ENCODE results near the gene ZFHX2. TPM values are rescaled to one million over a fixed set of nuclear protein-coding genes. Genes with fewer than 3 reads are reported as not detected.

ZFHX2 gene
- polyA plus RNA-seq, 1 of the 3 experiments (the other 2 are of a cell fraction): 0.77 TPM

- TF ChIP-seq IRF3 (IDR thresholded peaks at IDR 0.05; ENCODE audit: low read depth, low read length): no peak
- no peak for TF ChIP-seq GATA2 (CRISPR knock-in tag; IDR thresholded peaks at IDR 0.05)
- no peak for TF ChIP-seq RFX5 (IDR thresholded peaks at IDR 0.05; ENCODE audit: low read length)
- TF ChIP-seq POLR2AphosphoS5 (IDR thresholded peaks at IDR 0.05; ENCODE audit: low read depth, low read length): peak; percentile 24; the same call in 1 of the 2 replicates
- TF ChIP-seq TCF12 (IDR thresholded peaks at IDR 0.05): no peak; the same call in 1 of the 2 replicates
- no peak for TF ChIP-seq GABPA (IDR thresholded peaks at IDR 0.05; ENCODE audit: low read depth)
- TF ChIP-seq ZBTB33 (IDR thresholded peaks at IDR 0.05; ENCODE audit: borderline replicate concordance, low read depth): peak; percentile 65; the same call in 1 of the 2 replicates
- TF ChIP-seq MXI1 (IDR thresholded peaks at IDR 0.05; ENCODE audit: low read depth, low read length): 0 out of 2 replicates have a peak, but pooled peaks have one; percentile 3
- no peak for TF ChIP-seq YY1 (IDR thresholded peaks at IDR 0.05; ENCODE audit: low read depth)
- TF ChIP-seq SMC3 (IDR thresholded peaks at IDR 0.05; ENCODE audit: low read depth, low read length): no peak
- no peak for TF ChIP-seq RXRA (IDR thresholded peaks at IDR 0.05; ENCODE audit: borderline replicate concordance, low read depth)
Measured at GRCh38 chr14:23551266-23552028, at the start of gene ZFHX2 (continued).

GRCh38 chr14:23600806-23601205, 49.2 kb upstream of the ZFHX2 start:
- H3K4me1 ChIP-seq (ENCODE audit: control insufficient read depth in 1 of 2, insufficient read depth in 2 of 2, low read depth in 1 of 2, low read length in 1 of 2): no peaks in the 10 kb centered on the region
- H3K9me2 ChIP-seq: no peaks in the 10 kb centered on the region
- no peaks in the 10 kb centered on the region for H3K79me2 ChIP-seq (ENCODE audit: insufficient read depth)
- ChIA-PET CTCF (interaction anchor here (0.7 to 1.7 kb wide), 5 partner anchors 11 to 310 kb away, joined by 3 to 8 read pairs (median 4); no protein-coding TSS in a partner anchor), POLR2A (no interaction called here)
- no peaks in the 10 kb centered on the region for H3K27me3 ChIP-seq (ENCODE audit: insufficient read depth)
- no peaks in the 10 kb centered on the region for H4K20me1 ChIP-seq (ENCODE audit: insufficient read depth)
- H3K9me3 ChIP-seq: no peaks in the 10 kb centered on the region
- H3F3A ChIP-seq (replicated peaks; ENCODE audit: insufficient read depth): no peaks in the 10 kb centered on the region
- 94% methylated on average over 1 of the region's 1 CpG for WGBS (ENCODE audit: low lambda C conversion rate)
- DNase-seq: no peak
- H3K4me3 ChIP-seq (ENCODE audit: low read depth in 2 of 2, low read length in 1 of 2): no peak overlapping the region
- no peaks in the 10 kb centered on the region for H3K36me3 ChIP-seq (replicated peaks in 1 of 2; ENCODE audit: control insufficient read depth in 1 of 2, insufficient read depth in 2 of 2, low read length in 1 of 2)
- H3K4me2 ChIP-seq: no peak overlapping the region
- H3K9ac ChIP-seq: no peak overlapping the region
- no peak overlapping the region for H2AFZ ChIP-seq (ENCODE audit: low read depth)
- no peak overlapping the region for H3K27ac ChIP-seq (ENCODE audit: low read depth in 2 of 2, low read length in 1 of 2)
- TF ChIP-seq FOXJ3 (CRISPR knock-in tag; IDR thresholded peaks at IDR 0.05) (no peak), TCF12 (IDR thresholded peaks at IDR 0.05) (no peak), REST (IDR thresholded peaks at IDR 0.05; ENCODE audit: low read depth, low read length) (no peak), FOXM1 (IDR thresholded peaks at IDR 0.05; ENCODE audit: low read depth) (no peak), ZBTB33 (IDR thresholded peaks at IDR 0.05; ENCODE audit: borderline replicate concordance, low read depth) (no peak), RAD21 (IDR thresholded peaks at IDR 0.05; ENCODE audit: low read length) (no peak), CTCF (IDR thresholded peaks at IDR 0.05) (no peak), GABPA (IDR thresholded peaks at IDR 0.05; ENCODE audit: low read depth) (no peak), IRF3 (IDR thresholded peaks at IDR 0.05; ENCODE audit: low read depth, low read length) (no peak), EP300 (IDR thresholded peaks at IDR 0.05; ENCODE audit: borderline replicate concordance in 1 of 2, low read depth in 1 of 2, low read length in 1 of 2) (no peak)

All from SK-N-SH (cell line).